ENCODE results near the gene PHF8.

Gene PHF8

DNA sequence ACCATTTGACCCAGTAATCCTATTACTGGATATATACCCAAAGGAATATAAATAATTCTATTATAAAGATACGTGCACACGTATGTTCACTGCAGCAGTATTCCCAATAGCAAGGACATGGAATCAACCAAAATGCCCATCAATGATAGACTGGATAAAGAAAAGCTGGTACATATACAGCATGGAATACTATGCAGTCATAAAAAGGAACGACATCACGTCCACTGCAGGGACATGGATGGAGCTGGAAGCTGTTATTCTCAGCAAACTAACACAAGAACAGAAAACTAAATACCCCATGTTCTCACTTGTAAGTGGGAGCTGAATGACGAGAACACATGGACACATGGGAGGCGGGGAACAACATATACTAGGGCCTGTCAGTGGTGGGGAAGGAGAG is 69.7 kb downstream of the PHF8 start:
- H3K4me3 ChIP-seq (ENCODE audit: low read length): no peak overlapping the region
- TF ChIP-seq ZNF274 (IDR thresholded peaks at IDR 0.05; ENCODE audit: low read depth, low read length): no peak

- no peak overlapping the region for H3K4me3 ChIP-seq (ENCODE audit: low read length)
- no peak for TF ChIP-seq ZNF274 (IDR thresholded peaks at IDR 0.05; ENCODE audit: low read depth, low read length)
Observed at GRCh38 chrX:53969540-53969939, 74.7 kb downstream of the PHF8 start.

GRCh38 chrX:53950130-53950733 is 94.0 kb downstream of the PHF8 start:
- no peak overlapping the region for H3K4me3 ChIP-seq (ENCODE audit: low read length)
- TF ChIP-seq ZNF274 (IDR thresholded peaks at IDR 0.05; ENCODE audit: low read depth, low read length): no peak

GRCh38 chrX:53940180-53940579 is 104.1 kb downstream of the PHF8 start:
- no peak overlapping the region for H3K4me3 ChIP-seq (ENCODE audit: low read length)
- no peak for TF ChIP-seq ZNF274 (IDR thresholded peaks at IDR 0.05; ENCODE audit: low read depth, low read length)

DNA sequence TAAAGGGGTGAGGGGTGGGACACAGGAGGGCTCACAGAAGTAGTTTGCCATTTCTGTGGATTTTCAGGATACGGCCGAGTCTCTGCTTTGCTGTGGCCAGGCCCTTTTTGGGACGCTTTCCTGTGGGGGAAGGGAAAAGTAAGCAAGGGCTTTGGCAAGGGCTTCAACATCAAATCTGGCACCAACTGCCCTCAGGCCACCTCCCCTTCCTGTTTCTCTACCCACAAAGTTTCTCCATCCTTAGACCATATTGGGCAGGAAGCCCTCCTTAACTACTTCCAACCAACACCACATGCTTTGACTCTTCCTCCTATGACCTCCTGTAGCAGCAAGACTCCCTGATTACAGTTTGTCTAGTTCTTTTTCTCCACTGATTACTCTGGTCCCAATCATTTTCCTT is 105.1 kb downstream of the PHF8 start:
- no peak for TF ChIP-seq ZNF274 (IDR thresholded peaks at IDR 0.05; ENCODE audit: low read depth, low read length)
- H3K4me3 ChIP-seq (ENCODE audit: low read length): no peak overlapping the region

GRCh38 chrX:53930515-53931380 is 113.5 kb downstream of the PHF8 start:
- no peak overlapping the region for H3K4me3 ChIP-seq (ENCODE audit: low read length)
- no peak for TF ChIP-seq ZNF274 (IDR thresholded peaks at IDR 0.05; ENCODE audit: low read depth, low read length)

- TF ChIP-seq ZNF274 (IDR thresholded peaks at IDR 0.05; ENCODE audit: low read depth, low read length): no peak
- H3K4me3 ChIP-seq (ENCODE audit: low read length): no peak overlapping the region
Observed at GRCh38 chrX:53926030-53926429, 118.2 kb downstream of the PHF8 start.

GRCh38 chrX:53918702-53919101 is 125.6 kb downstream of the PHF8 start:
- no peak overlapping the region for H3K4me3 ChIP-seq (ENCODE audit: low read length)
- no peak for TF ChIP-seq ZNF274 (IDR thresholded peaks at IDR 0.05; ENCODE audit: low read depth, low read length)

DNA sequence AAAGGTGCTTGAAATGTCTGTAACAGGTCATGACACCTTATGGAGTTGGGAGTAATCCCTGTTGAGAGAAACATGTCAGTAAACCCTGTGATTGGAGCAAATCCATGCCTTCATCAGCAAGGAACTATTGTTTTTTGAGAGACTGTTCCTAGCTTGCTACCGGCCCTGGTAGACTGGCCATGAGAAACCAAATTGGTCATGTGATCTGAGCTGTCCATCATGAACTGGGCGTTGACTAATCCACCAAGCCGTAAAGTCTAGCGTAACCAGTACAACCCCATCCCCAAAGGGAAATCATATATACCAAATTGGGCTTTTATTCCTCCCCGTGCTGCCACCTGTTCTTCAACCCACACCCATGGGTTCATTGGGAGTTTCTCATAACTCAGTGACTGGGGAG is 143.7 kb downstream of the PHF8 start:
- H3K4me3 ChIP-seq (ENCODE audit: low read length): no peak overlapping the region
- no peak for TF ChIP-seq ZNF274 (IDR thresholded peaks at IDR 0.05; ENCODE audit: low read depth, low read length)

- no peak for TF ChIP-seq ZNF274 (IDR thresholded peaks at IDR 0.05; ENCODE audit: low read depth, low read length)
Observed at GRCh38 chrX:53895270-53895669, 149.0 kb downstream of the PHF8 start.

More at GRCh38 chrX:53895270-53895669, 149.0 kb downstream of the PHF8 start:
- no peak overlapping the region for H3K4me3 ChIP-seq (ENCODE audit: low read length)

Measured in GM08714 (cell line).